Astrocyte (in vitro differentiated cells and primary cell): ENCODE data around the gene PXDN. TPM values are rescaled to one million over a fixed set of nuclear protein-coding genes. Genes with fewer than 3 reads are reported as not detected.
A peak's percentile ranks its signal among the peaks of the same experiment; 100 is the strongest.

ENCODE experiments used
- DNase-seq: peaks from one replicate; pipeline ENCODE4 v3.0.0-alpha.2; 2010; ENCODE audit warnings: low read depth
- FAIRE-seq: peaks from 2 replicates; lab custom pipeline; 2011; peaks lifted over from hg19 to GRCh38; lab: Jason Lieb, UNC
- H2AFZ ChIP-seq: 2 replicates; pipeline ENCODE4 v1.6.0; 2012; ENCODE audit warnings: low read depth, low read length, inconsistent platforms
- H3K27ac ChIP-seq: 2 replicates; pipeline ENCODE4 v1.5.1; 2011; ENCODE audit warnings: low read depth, low read length, inconsistent platforms
- H3K27me3 ChIP-seq: 2 replicates; pipeline ENCODE4 v1.6.0; 2011; ENCODE audit warnings: low read length, inconsistent platforms; ENCODE audit not compliant: insufficient read depth
- H3K36me3 ChIP-seq: 2 replicates; pipeline ENCODE4 v1.5.1; 2011; ENCODE audit warnings: low read length, inconsistent platforms; ENCODE audit not compliant: insufficient read depth
- H3K4me1 ChIP-seq: 2 replicates; pipeline ENCODE4 v1.5.1; 2011; ENCODE audit warnings: low read length, inconsistent platforms; ENCODE audit not compliant: insufficient read depth
- H3K4me2 ChIP-seq: 2 replicates; pipeline ENCODE4 v1.6.0; 2012; ENCODE audit warnings: low read length, inconsistent platforms
- H3K4me3 ChIP-seq: 2 replicates; pipeline ENCODE4 v1.5.1; 2011; ENCODE audit warnings: low read depth, mild to moderate bottlenecking, low read length, inconsistent platforms; ENCODE audit not compliant: insufficient read depth
- H3K79me2 ChIP-seq: 2 replicates; pipeline ENCODE4 v1.6.0; 2012; ENCODE audit warnings: mild to moderate bottlenecking, low read length, inconsistent platforms; ENCODE audit not compliant: insufficient read depth
- H3K9ac ChIP-seq: 2 replicates; pipeline ENCODE4 v1.6.0; 2012; ENCODE audit warnings: mild to moderate bottlenecking, low read length, inconsistent platforms
- H3K9me3 ChIP-seq: 2 replicates; pipeline ENCODE4 v1.5.1; 2012; ENCODE audit warnings: low read depth, mild to moderate bottlenecking, low read length, inconsistent platforms; ENCODE audit not compliant: insufficient read depth
- H4K20me1 ChIP-seq: 2 replicates; pipeline ENCODE4 v1.6.0; 2012; ENCODE audit warnings: low read length, inconsistent platforms; ENCODE audit not compliant: insufficient read depth
- H3K27ac Mint-ChIP-seq: one replicate; pipeline ENCODE4 v1.8.0; 2021; ENCODE audit warnings: mild to moderate bottlenecking, mixed read lengths; ENCODE audit not compliant: unreplicated experiment
- H3K27me3 Mint-ChIP-seq: one replicate; pipeline ENCODE4 v1.8.0; 2021; ENCODE audit warnings: low read depth, mixed read lengths; ENCODE audit not compliant: unreplicated experiment
- H3K36me3 Mint-ChIP-seq: one replicate; pipeline ENCODE4 v1.8.0; 2021; ENCODE audit warnings: low read depth, mixed read lengths; ENCODE audit not compliant: unreplicated experiment
- H3K4me1 Mint-ChIP-seq: one replicate; pipeline ENCODE4 v1.8.0; 2021; ENCODE audit warnings: low read depth, mixed read lengths; ENCODE audit not compliant: unreplicated experiment
- H3K4me3 Mint-ChIP-seq: one replicate; pipeline ENCODE4 v1.8.0; 2021; ENCODE audit warnings: mild to moderate bottlenecking, moderate library complexity, mixed read lengths; ENCODE audit not compliant: unreplicated experiment
- H3K9me3 Mint-ChIP-seq: one replicate; pipeline ENCODE4 v1.8.0; 2021; ENCODE audit warnings: mild to moderate bottlenecking, mixed read lengths; ENCODE audit not compliant: unreplicated experiment
- EZH2 ChIP-seq: IDR thresholded peaks from 2 replicates; pipeline ENCODE4 v1.6.1; 2012; ENCODE audit warnings: mild to moderate bottlenecking, low read length, inconsistent platforms; ENCODE audit not compliant: insufficient read depth
- total RNA-seq: library from RNA; stranded (reverse); gene quantifications from 2 replicates; pipeline ENCODE4 v1.2.1, GENCODE V29; 2021
- TF ChIP-seq, protein P1 (sequence below): IDR thresholded peaks from 2 replicates; pipeline ENCODE4 v1.5.1; 2011; ENCODE audit warnings: low read depth, mild to moderate bottlenecking, inconsistent platforms, low read length, moderate library complexity; ENCODE audit not compliant: insufficient read depth

PXDN gene
- total RNA-seq, 1 donor from 2014 or later: 417 TPM

GRCh38 chr2:1788478-1788959 is 44.2 kb upstream of the PXDN start:
- H4K20me1 ChIP-seq: no peaks in the 10 kb centered on the region
- no peak for DNase-seq
- no peak overlapping the region for H3K4me3 Mint-ChIP-seq
- no peak overlapping the region for H3K27ac Mint-ChIP-seq
- H3K27me3 ChIP-seq: no peaks in the 10 kb centered on the region
- H3K9me3 ChIP-seq: no peaks in the 10 kb centered on the region
- no peaks in the 10 kb centered on the region for H3K36me3 ChIP-seq
- H3K9me3 Mint-ChIP-seq: no peaks in the 10 kb centered on the region
- peaks cover 15% of the 10 kb centered on the region for H3K27me3 Mint-ChIP-seq
- H3K4me1 Mint-ChIP-seq: no peaks in the 10 kb centered on the region
- no peak overlapping the region for H3K9ac ChIP-seq
- H3K4me3 ChIP-seq: no peak overlapping the region
- no peaks in the 10 kb centered on the region for H3K4me1 ChIP-seq
- H3K36me3 Mint-ChIP-seq: no peaks in the 10 kb centered on the region
- peak overlapping the region; percentile 26 for H2AFZ ChIP-seq
- no peak for TF ChIP-seq EZH2
- TF ChIP-seq, protein P1, sequence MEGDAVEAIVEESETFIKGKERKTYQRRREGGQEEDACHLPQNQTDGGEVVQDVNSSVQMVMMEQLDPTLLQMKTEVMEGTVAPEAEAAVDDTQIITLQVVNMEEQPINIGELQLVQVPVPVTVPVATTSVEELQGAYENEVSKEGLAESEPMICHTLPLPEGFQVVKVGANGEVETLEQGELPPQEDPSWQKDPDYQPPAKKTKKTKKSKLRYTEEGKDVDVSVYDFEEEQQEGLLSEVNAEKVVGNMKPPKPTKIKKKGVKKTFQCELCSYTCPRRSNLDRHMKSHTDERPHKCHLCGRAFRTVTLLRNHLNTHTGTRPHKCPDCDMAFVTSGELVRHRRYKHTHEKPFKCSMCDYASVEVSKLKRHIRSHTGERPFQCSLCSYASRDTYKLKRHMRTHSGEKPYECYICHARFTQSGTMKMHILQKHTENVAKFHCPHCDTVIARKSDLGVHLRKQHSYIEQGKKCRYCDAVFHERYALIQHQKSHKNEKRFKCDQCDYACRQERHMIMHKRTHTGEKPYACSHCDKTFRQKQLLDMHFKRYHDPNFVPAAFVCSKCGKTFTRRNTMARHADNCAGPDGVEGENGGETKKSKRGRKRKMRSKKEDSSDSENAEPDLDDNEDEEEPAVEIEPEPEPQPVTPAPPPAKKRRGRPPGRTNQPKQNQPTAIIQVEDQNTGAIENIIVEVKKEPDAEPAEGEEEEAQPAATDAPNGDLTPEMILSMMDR: no peak
- no peak overlapping the region for H3K27ac ChIP-seq
- H3K4me2 ChIP-seq: no peak overlapping the region
- FAIRE-seq: no peak
- no peaks in the 10 kb centered on the region for H3K79me2 ChIP-seq

GRCh38 chr2:1787755-1788477 is 43.6 kb upstream of the PXDN start:
- no peak for DNase-seq
- no peak overlapping the region for H3K4me2 ChIP-seq

More at GRCh38 chr2:1787755-1788477, 43.6 kb upstream of the PXDN start:
- Mint-ChIP-seq H3K4me1 (no peaks in the 10 kb centered on the region), H3K27ac (no peak overlapping the region), H3K36me3 (no peaks in the 10 kb centered on the region), H3K9me3 (no peaks in the 10 kb centered on the region), H3K4me3 (no peak overlapping the region), H3K27me3 (peaks cover 15% of the 10 kb centered on the region)
- Histone ChIP-seq H3K4me3 (no peak overlapping the region), H3K9me3 (no peaks in the 10 kb centered on the region), H3K27ac (no peak overlapping the region), H3K79me2 (no peaks in the 10 kb centered on the region), H4K20me1 (no peaks in the 10 kb centered on the region), H3K9ac (no peak overlapping the region), H3K36me3 (no peaks in the 10 kb centered on the region), H3K4me1 (no peaks in the 10 kb centered on the region), H3K27me3 (no peaks in the 10 kb centered on the region), H2AFZ (no peak overlapping the region)
- no peak for FAIRE-seq
- no peak for TF ChIP-seq EZH2
- TF ChIP-seq, protein P1: no peak
